Gastroesophageal sphincter (tissue), 4 donors: ENCODE measurements around the gene MYO9B. TPM values are rescaled to one million over a fixed set of nuclear protein-coding genes. Genes with fewer than 3 reads are reported as not detected.
"Not testable (repeated sequence)": the region's sequence is repeated elsewhere in the genome, so short reads cannot be mapped to it uniquely, and the experiment has no call there.

Experiments
- ATAC-seq: fragments of 150-250 bp; one replicate; pipeline ENCODE4 v1.9.1; 2016; ENCODE audit warnings: mild to moderate bottlenecking, moderate library complexity
- H3K27ac ChIP-seq, 4 donors: fragments of 200-600 bp; sonication (generic) in 3 of 4; 1 replicate in 3 of 4; 2 replicates in 1 of 4; pipeline ENCODE4 v1.5.1; 2016 to 2019
- H3K27me3 ChIP-seq: fragments of 200-600 bp; sonication (generic); one replicate; pipeline ENCODE4 v1.5.1; 2019
- H3K36me3 ChIP-seq, 2 donors: fragments of 200-600 bp; sonication (generic); one replicate each; pipeline ENCODE4 v1.5.1; 2019; ENCODE audit warnings: control low read depth in 1 of 2
- H3K4me1 ChIP-seq, 3 donors: fragments of 200-600 bp; sonication (generic); 1 replicate in 2 of 3; 2 replicates in 1 of 3; pipeline ENCODE4 v1.5.1; 2016 to 2019; ENCODE audit warnings: control low read depth in 2 of 3
- H3K4me3 ChIP-seq, 2 donors: fragments of 200-600 bp; sonication (generic); one replicate each; pipeline ENCODE4 v1.5.1; 2019; ENCODE audit warnings: mild to moderate bottlenecking in 1 of 2, moderate library complexity in 1 of 2
- H3K9me3 ChIP-seq, 3 donors: fragments of 200-600 bp; sonication (generic); one replicate each; pipeline ENCODE4 v1.5.1; 2017 to 2019; ENCODE audit warnings: control low read depth in 2 of 3
- CTCF ChIP-seq, 4 experiments: fragments of 200-600 bp in 2 of 4; fragments of 450-650 bp in 2 of 4; sonication (generic) in 1 of 4; IDR thresholded peaks; one replicate each; pipeline ENCODE4 v1.5.1; 2017 to 2019; ENCODE audit warnings: antibody characterized with exemption in 4 of 4, mild to moderate bottlenecking in 2 of 4, moderate library complexity in 2 of 4
- EP300 ChIP-seq: sonication (generic); formaldehyde crosslinking; IDR thresholded peaks from one replicate; pipeline ENCODE4 v1.6.1; 2017; ENCODE audit warnings: antibody characterized with exemption, mild to moderate bottlenecking
- POLR2A ChIP-seq, 2 donors: fragments of 450-650 bp; IDR thresholded peaks; one replicate each; pipeline ENCODE4 v1.6.1; 2017; ENCODE audit warnings: antibody characterized with exemption in 2 of 2, mild to moderate bottlenecking in 2 of 2, moderate library complexity in 1 of 2
- POLR2AphosphoS5 ChIP-seq: sonication (generic); formaldehyde crosslinking; IDR thresholded peaks from one replicate; pipeline ENCODE4 v1.6.1; 2017; ENCODE audit warnings: antibody characterized with exemption
- WGBS, 2 donors: methylation state at CpG; one replicate each; pipeline ENCODE4 v1.1.5; 2018; ENCODE audit warnings: low coverage in 1 of 2; 5-methylcytosine and 5-hydroxymethylcytosine counted together
- total RNA-seq, 4 donors: library from RNA; depleted of rRNA; stranded (reverse); fragments of >200 nt; gene quantifications; one replicate each; pipeline ENCODE4 v1.1.0, GENCODE V29; 2016

Gene MYO9B
- total RNA-seq, 4 donors from 2014 or later = 38.1 to 77.7 (median 66.2) TPM

GRCh38 chr19:17183858-17184321, 108.3 kb downstream of the MYO9B start:
- Histone ChIP-seq H3K36me3 (peaks cover 0 to 100% of the 10 kb centered on the region in 2 donors), H3K27ac (no peak overlapping the region), H3K9me3 (no peaks in the 10 kb centered on the region), H3K27me3 (no peaks in the 10 kb centered on the region), H3K4me1 (no peaks in the 10 kb centered on the region), H3K4me3 (no peak overlapping the region)
- no peak for ATAC-seq
- TF ChIP-seq POLR2AphosphoS5 (no peak), POLR2A (IDR thresholded peaks at IDR 0.05) (no peak), CTCF (IDR thresholded peaks at IDR 0.05) (no peak), EP300 (no peak)
- 71 to 86% methylated on average over 7 to 8 of the region's 11 CpGs for WGBS, 2 donors

- Histone ChIP-seq H3K27me3 (no peaks in the 10 kb centered on the region), H3K4me3 (no peak overlapping the region), H3K36me3 (peaks cover 0 to 100% of the 10 kb centered on the region in 2 donors), H3K9me3 (no peaks in the 10 kb centered on the region), H3K27ac (no peak overlapping the region), H3K4me1 (no peaks in the 10 kb centered on the region)
- TF ChIP-seq POLR2AphosphoS5 = no peak
- no peak for TF ChIP-seq EP300
- no peak for TF ChIP-seq CTCF (IDR thresholded peaks at IDR 0.05)
- no peak for TF ChIP-seq POLR2A (IDR thresholded peaks at IDR 0.05)
- no peak for ATAC-seq
- 84 to 100% methylated on average over 1 to 6 of the region's 12 CpGs for WGBS, 2 donors
Measured at GRCh38 chr19:17184371-17184841, 108.8 kb downstream of the MYO9B start.

GRCh38 chr19:17185590-17185989, 110.0 kb downstream of the MYO9B start:
- no peak overlapping the region for H3K4me3 ChIP-seq
- WGBS, 2 donors = 94 to 100% methylated on average over 1 to 6 of the region's 8 CpGs
- H3K36me3 ChIP-seq = peaks cover 0 to 100% of the 10 kb centered on the region in 2 donors

GRCh38 chr19:17191736-17192135, 116.2 kb downstream of the MYO9B start:
- not testable (repeated sequence) for H3K27ac ChIP-seq, H3K27me3 ChIP-seq, H3K9me3 ChIP-seq, ATAC-seq, H3K4me1 ChIP-seq, H3K4me3 ChIP-seq
- peaks cover 0 to 99% of the 10 kb centered on the region in 2 donors for H3K36me3 ChIP-seq
- WGBS, 2 donors = 79% methylated on average over 4 of the region's 6 CpGs; no CpG with 5 or more reads in 1 of the 2 donors

More at GRCh38 chr19:17185590-17185989, 110.0 kb downstream of the MYO9B start:
- Histone ChIP-seq H3K9me3 (no peaks in the 10 kb centered on the region), H3K27me3 (no peaks in the 10 kb centered on the region), H3K27ac (no peak overlapping the region), H3K4me1 (no peaks in the 10 kb centered on the region)
- ATAC-seq = no peak
- TF ChIP-seq CTCF (IDR thresholded peaks at IDR 0.05) (no peak), EP300 (no peak), POLR2A (IDR thresholded peaks at IDR 0.05) (no peak), POLR2AphosphoS5 (no peak)

- WGBS, 2 donors = no CpG with 5 or more reads among the region's 26 CpGs
- H3K4me1 ChIP-seq = no peaks in the 10 kb centered on the region
- ATAC-seq = no peak
- no peak overlapping the region for H3K27ac ChIP-seq
- H3K27me3 ChIP-seq = no peaks in the 10 kb centered on the region
- no peaks in the 10 kb centered on the region for H3K9me3 ChIP-seq
- H3K36me3 ChIP-seq = peaks cover 0 to 99% of the 10 kb centered on the region in 2 donors
- no peak overlapping the region for H3K4me3 ChIP-seq
- TF ChIP-seq POLR2A (IDR thresholded peaks at IDR 0.05) (no peak), EP300 (no peak), POLR2AphosphoS5 (no peak), CTCF (IDR thresholded peaks at IDR 0.05) (no peak)
Measured at GRCh38 chr19:17192751-17193150, 117.2 kb downstream of the MYO9B start.
